Activated B cell treated with CpG ODN at 0.5 μM for 24 hours (primary cell): ENCODE data around the gene NEMP2. TPM values are rescaled to one million over a fixed set of nuclear protein-coding genes. Genes with fewer than 3 reads are reported as not detected.

ENCODE experiments used
- ATAC-seq: fragments of 200-7000 bp; cut with Tn5 transposase; one replicate; pipeline ENCODE4 v1.10.0; 2021; ENCODE audit warnings: low read depth, mild to moderate bottlenecking, moderate library complexity
- CTCF ChIA-PET: fragments of 350-600 bp; sonication (Branson Sonifier 250); formaldehyde crosslinking; loops from one replicate; lab custom pipeline; 2021; ENCODE audit warnings: antibody characterized with exemption; lab: Charles Lee
- POLR2A ChIA-PET: fragments of 350-600 bp; sonication (Branson Sonifier 250); formaldehyde crosslinking; loops from one replicate; lab custom pipeline; 2021; ENCODE audit warnings: antibody characterized with exemption; lab: Charles Lee
- DNase-seq: peaks from one replicate; pipeline ENCODE4 v3.0.0; 2022
- H3K27ac Mint-ChIP-seq: one replicate; pipeline ENCODE4 v1.8.0; 2020; ENCODE audit warnings: mixed read lengths
- H3K27me3 Mint-ChIP-seq: one replicate; pipeline ENCODE4 v1.8.0; 2021; ENCODE audit warnings: mixed read lengths
- H3K36me3 Mint-ChIP-seq: one replicate; pipeline ENCODE4 v1.8.0; 2021; ENCODE audit warnings: low read depth, mixed read lengths
- H3K4me1 Mint-ChIP-seq: one replicate; pipeline ENCODE4 v1.8.0; 2021; ENCODE audit warnings: mixed read lengths
- H3K4me3 Mint-ChIP-seq: one replicate; pipeline ENCODE4 v1.8.0; 2020; ENCODE audit warnings: mild to moderate bottlenecking, mixed read lengths
- H3K9me3 Mint-ChIP-seq: one replicate; pipeline ENCODE4 v1.8.0; 2020; ENCODE audit warnings: mixed read lengths
- intact Hi-C: fragments of 100-400 bp; cut with micrococcal nuclease; formaldehyde crosslinking; loops from one replicate; pipeline ENCODE4 v1.15.1; 2024
- total RNA-seq: library from RNA; stranded (reverse); gene quantifications from 2 replicates; pipeline ENCODE4 v1.2.3, GENCODE V29; 2022
- TF ChIP-seq, protein P1 (sequence below): fragments of 200-600 bp; IDR thresholded peaks from one replicate; pipeline ENCODE4 v1.8.0; 2022; ENCODE audit warnings: antibody characterized with exemption, mild to moderate bottlenecking

NEMP2 gene
- total RNA-seq, 1 donor from 2014 or later, result 14.2 TPM

DNA sequence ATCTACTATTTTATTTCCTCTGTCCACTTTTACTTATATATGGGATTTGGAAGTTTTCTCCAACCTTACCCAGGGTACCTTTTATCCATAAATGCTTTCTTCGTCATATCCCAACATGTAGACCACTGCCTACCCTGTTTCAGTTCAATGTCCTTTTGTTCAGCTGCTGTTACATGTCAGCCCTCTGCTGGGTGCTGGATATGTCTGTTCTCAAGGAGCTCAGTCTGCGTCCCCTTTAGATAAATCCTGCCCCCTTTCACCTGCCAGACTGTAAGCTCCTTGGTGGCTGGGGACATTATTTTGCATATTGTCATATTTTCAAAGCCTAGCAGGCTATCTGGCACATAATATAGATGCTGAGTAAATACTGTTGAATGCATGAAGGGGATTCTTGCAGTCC is 53.2 kb downstream of the NEMP2 start:
- CTCF ChIA-PET, result no interaction called here
- Mint-ChIP-seq H3K36me3 (peaks cover 27% of the 10 kb centered on the region), H3K9me3 (no peaks in the 10 kb centered on the region), H3K27ac (no peak overlapping the region), H3K4me3 (no peak overlapping the region), H3K4me1 (no peaks in the 10 kb centered on the region), H3K27me3 (no peaks in the 10 kb centered on the region)
- intact Hi-C loops, result no loop called here
- ATAC-seq (no peak), DNase-seq (no peak)
- POLR2A ChIA-PET, result no interaction called here
- TF ChIP-seq, protein P1, sequence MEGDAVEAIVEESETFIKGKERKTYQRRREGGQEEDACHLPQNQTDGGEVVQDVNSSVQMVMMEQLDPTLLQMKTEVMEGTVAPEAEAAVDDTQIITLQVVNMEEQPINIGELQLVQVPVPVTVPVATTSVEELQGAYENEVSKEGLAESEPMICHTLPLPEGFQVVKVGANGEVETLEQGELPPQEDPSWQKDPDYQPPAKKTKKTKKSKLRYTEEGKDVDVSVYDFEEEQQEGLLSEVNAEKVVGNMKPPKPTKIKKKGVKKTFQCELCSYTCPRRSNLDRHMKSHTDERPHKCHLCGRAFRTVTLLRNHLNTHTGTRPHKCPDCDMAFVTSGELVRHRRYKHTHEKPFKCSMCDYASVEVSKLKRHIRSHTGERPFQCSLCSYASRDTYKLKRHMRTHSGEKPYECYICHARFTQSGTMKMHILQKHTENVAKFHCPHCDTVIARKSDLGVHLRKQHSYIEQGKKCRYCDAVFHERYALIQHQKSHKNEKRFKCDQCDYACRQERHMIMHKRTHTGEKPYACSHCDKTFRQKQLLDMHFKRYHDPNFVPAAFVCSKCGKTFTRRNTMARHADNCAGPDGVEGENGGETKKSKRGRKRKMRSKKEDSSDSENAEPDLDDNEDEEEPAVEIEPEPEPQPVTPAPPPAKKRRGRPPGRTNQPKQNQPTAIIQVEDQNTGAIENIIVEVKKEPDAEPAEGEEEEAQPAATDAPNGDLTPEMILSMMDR, result no peak

DNA sequence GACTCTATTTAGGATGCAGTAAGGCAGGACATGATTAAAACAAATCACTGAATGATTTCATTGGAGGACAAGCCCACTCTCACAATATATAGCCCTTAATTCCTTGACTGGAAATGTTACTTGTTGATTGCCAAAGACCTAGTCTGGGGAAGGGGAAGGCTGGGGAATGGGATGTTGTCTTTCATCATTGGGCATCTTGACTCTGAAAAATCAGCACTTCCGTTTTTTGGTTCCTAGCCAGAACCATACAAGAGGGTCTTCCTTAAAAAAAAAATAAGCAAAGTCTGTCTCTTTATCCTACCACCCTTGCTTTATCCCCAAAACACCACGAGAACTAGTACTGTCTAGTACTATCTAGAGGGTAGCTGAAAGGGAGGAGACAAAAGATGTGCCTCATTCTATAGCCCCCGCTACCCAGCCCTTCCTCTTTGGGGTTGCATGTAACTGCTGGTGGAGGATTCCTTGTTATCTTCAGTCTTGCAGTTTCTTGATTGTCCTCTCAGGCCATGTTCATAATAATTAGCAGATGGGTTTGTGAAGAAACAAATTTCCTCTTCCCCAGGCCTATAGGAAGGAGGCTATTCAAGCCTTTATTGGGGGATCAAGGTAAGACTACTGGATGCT is 55.8 kb downstream of the NEMP2 start:
- H3K27ac Mint-ChIP-seq, result no peak overlapping the region
- H3K4me3 Mint-ChIP-seq, result no peak overlapping the region
- no peaks in the 10 kb centered on the region for H3K4me1 Mint-ChIP-seq
- H3K9me3 Mint-ChIP-seq, result no peaks in the 10 kb centered on the region
- TF ChIP-seq, protein P1, result no peak
- ChIA-PET CTCF (no interaction called here), POLR2A (no interaction called here)
- intact Hi-C loops, result no loop called here
- peaks cover 19% of the 10 kb centered on the region for H3K36me3 Mint-ChIP-seq
- H3K27me3 Mint-ChIP-seq, result no peaks in the 10 kb centered on the region
- DNase-seq (no peak), ATAC-seq (no peak)

DNA sequence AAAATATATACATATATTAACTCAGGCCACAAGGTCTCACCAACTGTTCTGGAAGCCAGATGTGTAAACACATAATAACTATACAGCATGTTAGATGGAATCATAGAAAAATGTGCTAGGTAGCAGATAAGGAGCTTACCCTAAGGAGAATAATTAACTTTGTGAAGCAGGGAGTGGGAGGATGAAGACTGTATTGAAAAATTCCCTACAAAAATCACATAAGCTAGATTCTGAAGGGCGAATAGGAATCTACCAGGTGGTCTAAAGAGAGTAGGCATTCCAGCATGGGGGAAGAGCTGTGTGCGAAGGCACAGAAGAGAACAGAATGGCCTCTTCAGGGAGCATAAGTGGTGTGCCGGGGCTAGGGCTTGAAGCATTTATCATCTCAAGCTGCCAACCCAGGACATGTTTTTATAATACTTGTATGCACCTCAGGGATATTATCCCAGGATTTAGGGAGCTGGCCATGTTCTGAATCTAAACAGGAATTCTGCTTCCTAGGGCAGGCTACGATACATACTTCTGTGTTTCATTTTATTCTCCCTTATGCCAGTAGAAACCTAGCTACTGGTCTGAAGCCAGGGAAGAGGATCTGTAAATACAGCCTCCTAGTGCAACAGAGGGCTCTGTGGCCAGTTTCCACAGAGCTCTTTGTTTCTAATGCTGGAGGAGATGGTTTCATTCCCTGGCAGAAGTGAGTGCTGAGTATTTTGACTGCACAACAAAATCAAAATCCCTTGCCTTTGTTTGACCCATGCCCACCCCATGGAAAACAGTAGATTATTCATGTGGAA is 56.7 kb downstream of the NEMP2 start:
- TF ChIP-seq, protein P1, result no peak

GRCh38 chr2:190470256-190470826 is 64.2 kb downstream of the NEMP2 start:
- Mint-ChIP-seq H3K4me3 (no peak overlapping the region), H3K27ac (no peak overlapping the region), H3K4me1 (peaks cover 41% of the 10 kb centered on the region), H3K9me3 (no peaks in the 10 kb centered on the region), H3K27me3 (no peaks in the 10 kb centered on the region), H3K36me3 (peaks cover 32% of the 10 kb centered on the region)
- ATAC-seq (no peak), DNase-seq (no peak)
- TF ChIP-seq, protein P1, result no peak
- ChIA-PET CTCF (no interaction called here), POLR2A (no interaction called here)
- intact Hi-C loops, result no loop called here

More for the DNA sequence above, 56.7 kb downstream of the NEMP2 start:
- CTCF ChIA-PET, result no interaction called here
- no peak overlapping the region for H3K4me3 Mint-ChIP-seq
- peaks cover 20% of the 10 kb centered on the region for H3K36me3 Mint-ChIP-seq
- DNase-seq (no peak), ATAC-seq (no peak)
- no peaks in the 10 kb centered on the region for H3K27me3 Mint-ChIP-seq
- H3K4me1 Mint-ChIP-seq, result no peaks in the 10 kb centered on the region
- no peaks in the 10 kb centered on the region for H3K9me3 Mint-ChIP-seq
- POLR2A ChIA-PET, result no interaction called here
- intact Hi-C loops, result no loop called here
- no peak overlapping the region for H3K27ac Mint-ChIP-seq

GRCh38 chr2:190469771-190470170 is 64.8 kb downstream of the NEMP2 start:
- ChIA-PET POLR2A (no interaction called here), CTCF (no interaction called here)
- no peaks in the 10 kb centered on the region for H3K27me3 Mint-ChIP-seq
- ATAC-seq (no peak), DNase-seq (no peak)
- no peaks in the 10 kb centered on the region for H3K9me3 Mint-ChIP-seq
- intact Hi-C loops, result no loop called here
- peaks cover 32% of the 10 kb centered on the region for H3K36me3 Mint-ChIP-seq
- TF ChIP-seq, protein P1, result no peak
- peaks cover 47% of the 10 kb centered on the region for H3K4me1 Mint-ChIP-seq
- H3K4me3 Mint-ChIP-seq, result no peak overlapping the region
- no peak overlapping the region for H3K27ac Mint-ChIP-seq
